Esophagus squamous epithelium (tissue), 4 donors: Measurements from ENCODE around the gene ROCK2.

Experiments used
- POLR2A ChIP-seq, 4 donors: fragments of 450-650 bp; IDR thresholded peaks; one replicate each; pipeline ENCODE4 v1.6.1; 2017; ENCODE audit warnings: antibody characterized with exemption in 4 of 4, mild to moderate bottlenecking in 4 of 4, moderate library complexity in 3 of 4
- TF ChIP-seq, protein P1 (sequence below), 6 experiments: fragments of 450-650 bp in 4 of 6; fragments of 200-600 bp in 2 of 6; sonication (generic) in 2 of 6; IDR thresholded peaks; one replicate each; pipeline ENCODE4 v1.5.1; 2016 to 2019; ENCODE audit warnings: antibody characterized with exemption in 6 of 6, mild to moderate bottlenecking in 4 of 6, moderate library complexity in 4 of 6

GRCh38 chr2:11157296-11157695 lies 187.1 kb downstream of the ROCK2 start:
- TF ChIP-seq, protein P1, sequence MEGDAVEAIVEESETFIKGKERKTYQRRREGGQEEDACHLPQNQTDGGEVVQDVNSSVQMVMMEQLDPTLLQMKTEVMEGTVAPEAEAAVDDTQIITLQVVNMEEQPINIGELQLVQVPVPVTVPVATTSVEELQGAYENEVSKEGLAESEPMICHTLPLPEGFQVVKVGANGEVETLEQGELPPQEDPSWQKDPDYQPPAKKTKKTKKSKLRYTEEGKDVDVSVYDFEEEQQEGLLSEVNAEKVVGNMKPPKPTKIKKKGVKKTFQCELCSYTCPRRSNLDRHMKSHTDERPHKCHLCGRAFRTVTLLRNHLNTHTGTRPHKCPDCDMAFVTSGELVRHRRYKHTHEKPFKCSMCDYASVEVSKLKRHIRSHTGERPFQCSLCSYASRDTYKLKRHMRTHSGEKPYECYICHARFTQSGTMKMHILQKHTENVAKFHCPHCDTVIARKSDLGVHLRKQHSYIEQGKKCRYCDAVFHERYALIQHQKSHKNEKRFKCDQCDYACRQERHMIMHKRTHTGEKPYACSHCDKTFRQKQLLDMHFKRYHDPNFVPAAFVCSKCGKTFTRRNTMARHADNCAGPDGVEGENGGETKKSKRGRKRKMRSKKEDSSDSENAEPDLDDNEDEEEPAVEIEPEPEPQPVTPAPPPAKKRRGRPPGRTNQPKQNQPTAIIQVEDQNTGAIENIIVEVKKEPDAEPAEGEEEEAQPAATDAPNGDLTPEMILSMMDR (IDR thresholded peaks at IDR 0.05), result no peak
- TF ChIP-seq POLR2A (IDR thresholded peaks at IDR 0.05), result no peak
